ENCODE data around the gene DUSP7.

- no peak for TF ChIP-seq CTCF (IDR thresholded peaks at IDR 0.05)
- no peak for TF ChIP-seq POLR2AphosphoS5 (IDR thresholded peaks at IDR 0.05; ENCODE audit: low read depth, low read length)
- no peak for TF ChIP-seq TCF7L2 (IDR thresholded peaks at IDR 0.05; ENCODE audit: low read depth, low read length)
Observed at GRCh38 chr3:52069855-52070254, 13.5 kb upstream of the DUSP7 start.
